Pancreas (tissue), 10 donors: ENCODE results near the gene GNG2. TPM values are rescaled to one million over a fixed set of nuclear protein-coding genes. Genes with fewer than 3 reads are reported as not detected.

Experiments used
- ATAC-seq, 4 donors: fragments of 200-7000 bp; cut with Tn5 transposase; one replicate each; pipeline versions ENCODE4 v1.8.0 to v1.9.1; 2020; ENCODE audit warnings: mild to moderate bottlenecking in 4 of 4, moderate library complexity in 4 of 4
- DNase-seq, 6 donors: peaks; one replicate each; pipeline ENCODE4 v3.0.0-alpha.2; 2020
- FAIRE-seq: peaks from 2 replicates; lab custom pipeline; 2012; peaks lifted over from hg19 to GRCh38; lab: Jason Lieb, UNC
- H3K27ac ChIP-seq, 4 donors: fragments of 200-600 bp; sonication (generic); 1 replicate in 3 of 4; 2 replicates in 1 of 4; pipeline versions ENCODE4 v1.5.0 to v1.8.0; 2020
- H3K27me3 ChIP-seq, 4 donors: fragments of 200-600 bp; one replicate each; pipeline ENCODE4 v1.8.0; 2021
- H3K36me3 ChIP-seq, 3 donors: fragments of 200-600 bp; sonication (generic) in 1 of 3; one replicate each; pipeline versions ENCODE4 v1.5.0 to v1.8.0; 2020 to 2021
- H3K4me1 ChIP-seq, 3 donors: fragments of 200-600 bp; one replicate each; pipeline ENCODE4 v1.8.0; 2021
- H3K4me3 ChIP-seq, 4 donors: fragments of 200-600 bp; sonication (generic) in 2 of 4; one replicate each; pipeline versions ENCODE4 v1.5.0 to v1.8.0; 2020 to 2021
- H3K9me3 ChIP-seq, 4 donors: fragments of 200-600 bp; one replicate each; pipeline ENCODE4 v1.8.0; 2021
- CTCF ChIP-seq, 4 donors: fragments of 200-600 bp; sonication (generic) in 3 of 4; IDR thresholded peaks; one replicate each; pipeline versions ENCODE4 v1.5.0 to v1.8.0; 2021; ENCODE audit warnings: antibody characterized with exemption in 4 of 4
- WGBS, 2 donors: extraction: QIAGEN DNeasy Blood & Tissue Kit; methylation state at CpG; one replicate each; pipeline ENCODE4 v1.1.7; 2013; 5-methylcytosine and 5-hydroxymethylcytosine counted together
- intact Hi-C, 3 donors: fragments of 100-400 bp; cut with DNase I; formaldehyde crosslinking; loops; one replicate each; pipeline versions ENCODE4 v1.11.1 to v1.14.2; 2022
- polyA plus RNA-seq, 2 donors: library from polyadenylated mRNA; stranded (reverse); fragments of 200-250 nt; gene quantifications; one replicate each; pipeline ENCODE4 v1.2.3, GENCODE V29; 2013
- total RNA-seq, 6 donors: library from RNA; stranded (reverse); fragmentation: NEBNext Ultra II Directional in 4 of 6; extraction: Animal tissue kit (Norgen Biotek cat#: 25700) in 4 of 6; gene quantifications; one replicate each; pipeline versions ENCODE4 v1.2.1 to v1.2.4, GENCODE V29; 2021 to 2023
- donor health status: healthy with polysubstance abuse.
- donor health status: DM: no; HTN: no; CAD: no; lungs with moderate emphysema.
- donor health status: DM: no; HTN: no; CAD: no.
- donor health status: control.
- donor health status: control.
- donor health status: Bipolar disorder and iron deficiency.
- donor health status: DM: yes; HTN: yes; CAD: no.
- donor health status: DM: no; HTN: no; CAD: no.
- donor health status: DM: no; HTN: no; CAD: no.
- donor health status: DM: yes; HTN: yes; CAD: no.

GNG2 gene
- total and polyA plus RNA-seq, 8 donors, result 1.7 to 23.0 (median 7.0) TPM

- Histone ChIP-seq H3K9me3 (no peaks in the 10 kb centered on the region), H3K4me1 (no peaks in the 10 kb centered on the region), H3K4me3 (no peak overlapping the region), H3K36me3 (no peaks in the 10 kb centered on the region), H3K27ac (no peak overlapping the region), H3K27me3 (no peaks in the 10 kb centered on the region)
- intact Hi-C loops, result no loop called here
- DNase-seq, result no peak
- TF ChIP-seq CTCF (IDR thresholded peaks at IDR 0.05), result no peak
- 20 to 27% methylated on average over 3 of the region's 3 CpGs for WGBS, 2 donors
- FAIRE-seq, result no peak
- ATAC-seq, result no peak
Observed at GRCh38 chr14:51962711-51963110, 102.3 kb downstream of the GNG2 start.

- Histone ChIP-seq H3K27me3 (no peaks in the 10 kb centered on the region), H3K4me3 (no peak overlapping the region), H3K36me3 (no peaks in the 10 kb centered on the region), H3K4me1 (no peaks in the 10 kb centered on the region), H3K27ac (no peak overlapping the region), H3K9me3 (no peaks in the 10 kb centered on the region)
- no peak for FAIRE-seq
- 22 to 25% methylated on average over 4 of the region's 4 CpGs for WGBS, 2 donors
- no peak for TF ChIP-seq CTCF (IDR thresholded peaks at IDR 0.05)
- DNase-seq, result no peak
- intact Hi-C loops, result no loop called here
- no peak for ATAC-seq
Observed at GRCh38 chr14:51963286-51963685, 102.9 kb downstream of the GNG2 start.

- no peak for FAIRE-seq
- no peak for TF ChIP-seq CTCF (IDR thresholded peaks at IDR 0.05)
- WGBS, 2 donors, result 55 to 60% methylated on average over 2 of the region's 2 CpGs
- H3K27ac ChIP-seq, result no peak overlapping the region
- no peaks in the 10 kb centered on the region for H3K4me1 ChIP-seq
- no peak for ATAC-seq
- H3K4me3 ChIP-seq, result no peak overlapping the region
- no peaks in the 10 kb centered on the region for H3K27me3 ChIP-seq
- intact Hi-C loops, result no loop called here
- H3K9me3 ChIP-seq, result no peaks in the 10 kb centered on the region
- no peak for DNase-seq
- no peaks in the 10 kb centered on the region for H3K36me3 ChIP-seq
Observed at GRCh38 chr14:51967521-51967920, 107.1 kb downstream of the GNG2 start.

GRCh38 chr14:51969852-51970540, 109.6 kb downstream of the GNG2 start:
- Histone ChIP-seq H3K4me3 (no peak overlapping the region), H3K27ac (no peak overlapping the region), H3K4me1 (no peaks in the 10 kb centered on the region), H3K36me3 (no peaks in the 10 kb centered on the region), H3K9me3 (no peaks in the 10 kb centered on the region), H3K27me3 (no peaks in the 10 kb centered on the region)
- ATAC-seq (no peak), FAIRE-seq (no peak), DNase-seq (no peak)
- WGBS, 2 donors, result 47 to 57% methylated on average over 6 of the region's 6 CpGs
- intact Hi-C loops, result no loop called here
- TF ChIP-seq CTCF (IDR thresholded peaks at IDR 0.05), result no peak

- FAIRE-seq (no peak), ATAC-seq (no peak), DNase-seq (no peak)
- H3K4me3 ChIP-seq, result no peak overlapping the region
- no peaks in the 10 kb centered on the region for H3K27me3 ChIP-seq
- no peak for TF ChIP-seq CTCF (IDR thresholded peaks at IDR 0.05)
- WGBS, 2 donors, result 66 to 79% methylated on average over 7 of the region's 7 CpGs
- no peaks in the 10 kb centered on the region for H3K36me3 ChIP-seq
- no peaks in the 10 kb centered on the region for H3K9me3 ChIP-seq
- no peak overlapping the region for H3K27ac ChIP-seq
- no peaks in the 10 kb centered on the region for H3K4me1 ChIP-seq
- intact Hi-C loops, result no loop called here
Observed at GRCh38 chr14:51972566-51972965, 112.2 kb downstream of the GNG2 start.
